Stimulated activated CD4-positive, alpha-beta T cell treated with anti-CD3 and anti-CD28 coated beads, Interleukin-2, amount 100 ng/mL, for 48 hours (primary cell): Measurements from ENCODE around the gene FLRT1.
"Not testable (repeated sequence)": the region's sequence is repeated elsewhere in the genome, so short reads cannot be mapped to it uniquely, and the experiment has no call there.

ENCODE experiments used
- DNase-seq, 2 donors: peaks; one replicate each; pipeline ENCODE4 v3.0.0-alpha.2; 2020

Gene FLRT1

GRCh38 chr11:64026575-64027205 is 9.0 kb upstream of the FLRT1 start:
- DNase-seq = no peak

- no peak for DNase-seq
Observed at GRCh38 chr11:64027651-64028397, 7.9 kb upstream of the FLRT1 start.

- DNase-seq = no peak
Observed at GRCh38 chr11:64028398-64029115, 7.2 kb upstream of the FLRT1 start.

GRCh38 chr11:64029773-64030172 is 6.0 kb upstream of the FLRT1 start:
- DNase-seq = no peak

- no peak for DNase-seq
Observed at GRCh38 chr11:64031001-64031400, 4.7 kb upstream of the FLRT1 start.

- no peak for DNase-seq
Observed at GRCh38 chr11:64032050-64032449, 3.7 kb upstream of the FLRT1 start.

GRCh38 chr11:64034411-64034811 is 1.3 kb upstream of the FLRT1 start:
- no peak for DNase-seq

GRCh38 chr11:64035081-64035524 is 628 bp upstream of the FLRT1 start:
- DNase-seq = no peak

- DNase-seq = no peak
Observed at GRCh38 chr11:64036087-64037026, 626 bp downstream of the FLRT1 start.

GRCh38 chr11:64037027-64037634 is 1.4 kb downstream of the FLRT1 start:
- no peak for DNase-seq

GRCh38 chr11:64038500-64038899 is 2.8 kb downstream of the FLRT1 start:
- DNase-seq = no peak

- no peak for DNase-seq
Observed at GRCh38 chr11:64039012-64039665, 3.4 kb downstream of the FLRT1 start.

GRCh38 chr11:64040684-64041322 is 5.1 kb downstream of the FLRT1 start:
- no peak for DNase-seq

GRCh38 chr11:64041846-64042245 is 6.1 kb downstream of the FLRT1 start:
- no peak for DNase-seq

GRCh38 chr11:64042301-64042700 is 6.6 kb downstream of the FLRT1 start:
- DNase-seq = no peak

GRCh38 chr11:64043545-64043944 is 7.8 kb downstream of the FLRT1 start:
- DNase-seq = no peak

GRCh38 chr11:64044730-64045393 is 9.1 kb downstream of the FLRT1 start:
- no peak for DNase-seq

GRCh38 chr11:64045700-64046099 is 10.0 kb downstream of the FLRT1 start:
- DNase-seq = no peak

GRCh38 chr11:64047373-64047772 is 11.6 kb downstream of the FLRT1 start:
- not testable (repeated sequence) for DNase-seq

GRCh38 chr11:64048042-64048854 is 12.5 kb downstream of the FLRT1 start:
- DNase-seq = no peak
